CD14-positive monocyte (primary cell): ENCODE measurements around the gene ZDHHC11. TPM values are rescaled to one million over a fixed set of nuclear protein-coding genes. Genes with fewer than 3 reads are reported as not detected.
"Not testable (repeated sequence)": the region's sequence is repeated elsewhere in the genome, so short reads cannot be mapped to it uniquely, and the experiment has no call there.

Experiments used
- DNase-seq, 3 donors: peaks; one replicate each; pipeline ENCODE4 v3.0.0-alpha.2; 2011 to 2022
- H2AFZ ChIP-seq: 2 replicates; pipeline ENCODE4 v1.6.0; 2012; ENCODE audit warnings: mild to moderate bottlenecking, low read depth, low read length, inconsistent platforms; ENCODE audit not compliant: insufficient read depth, poor library complexity, severe bottlenecking
- H3K27ac ChIP-seq, 2 donors: 1 replicate in 1 of 2; 2 replicates in 1 of 2; pipeline ENCODE4 v1.5.1; 2012 to 2013; ENCODE audit warnings: low read length in 2 of 2, control low read depth in 1 of 2, inconsistent platforms in 1 of 2, low read depth in 1 of 2, mild to moderate bottlenecking in 1 of 2
- H3K27me3 ChIP-seq, 2 donors: one replicate each; pipeline versions ENCODE4 v1.6.0 to v1.6.1; 2011 to 2013; ENCODE audit warnings: low read length in 2 of 2; ENCODE audit not compliant: control insufficient read depth in 2 of 2, insufficient read depth in 2 of 2
- H3K36me3 ChIP-seq, 2 donors: replicated peaks in 1 of 2; 1 replicate in 1 of 2; 2 replicates in 1 of 2; pipeline versions ENCODE4 v1.5.1 to v1.6.1; 2012 to 2013; ENCODE audit warnings: low read length in 2 of 2, control low read depth in 1 of 2, inconsistent platforms in 1 of 2, mild to moderate bottlenecking in 1 of 2; ENCODE audit not compliant: insufficient read depth in 2 of 2, control insufficient read depth in 1 of 2
- H3K4me1 ChIP-seq, 2 donors: 1 replicate in 1 of 2; 2 replicates in 1 of 2; pipeline versions ENCODE4 v1.5.1 to v1.6.1; 2012 to 2013; ENCODE audit warnings: low read length in 2 of 2, control low read depth in 1 of 2, inconsistent platforms in 1 of 2, mild to moderate bottlenecking in 1 of 2, moderate library complexity in 1 of 2; ENCODE audit not compliant: insufficient read depth in 2 of 2, control insufficient read depth in 1 of 2
- H3K4me2 ChIP-seq: replicated peaks from 2 replicates; pipeline ENCODE3; 2012; ENCODE audit warnings: low read length, moderate library complexity, mild to moderate bottlenecking; ENCODE audit not compliant: poor library complexity, severe bottlenecking; ENCODE audit errors: extremely low read depth
- H3K4me3 ChIP-seq, 3 experiments: fragments of 200-600 bp in 1 of 3; sonication (generic) in 1 of 3; replicated peaks in 1 of 3; 1 replicate in 2 of 3; 2 replicates in 1 of 3; pipeline ENCODE4 v1.5.1; 2011 to 2013; ENCODE audit warnings: low read length in 3 of 3, mild to moderate bottlenecking in 3 of 3, control low read depth in 2 of 3, low read depth in 2 of 3, inconsistent platforms in 1 of 3, moderate library complexity in 1 of 3
- H3K79me2 ChIP-seq: 2 replicates; pipeline ENCODE4 v1.6.0; 2012; ENCODE audit warnings: mild to moderate bottlenecking, control low read depth, inconsistent platforms, low read length, moderate library complexity; ENCODE audit not compliant: insufficient read depth
- H3K9ac ChIP-seq: 2 replicates; pipeline ENCODE4 v1.6.0; 2017; ENCODE audit warnings: low read length, mild to moderate bottlenecking; ENCODE audit not compliant: insufficient read depth, poor library complexity, severe bottlenecking
- H3K9me3 ChIP-seq, 2 donors: replicated peaks in 1 of 2; 1 replicate in 1 of 2; 2 replicates in 1 of 2; pipeline versions ENCODE4 v1.5.1 to v1.6.1; 2012 to 2013; ENCODE audit warnings: low read length in 2 of 2, control low read depth in 1 of 2; ENCODE audit not compliant: control insufficient read depth in 1 of 2, insufficient read depth in 1 of 2
- H4K20me1 ChIP-seq: 2 replicates; pipeline ENCODE4 v1.6.0; 2012; ENCODE audit warnings: mild to moderate bottlenecking, low read length, control low read depth, moderate library complexity; ENCODE audit not compliant: insufficient read depth
- H3K27ac Mint-ChIP-seq, 7 donors: one replicate each; pipeline ENCODE4 v1.8.0; 2020; ENCODE audit warnings: mild to moderate bottlenecking in 7 of 7, mixed read lengths in 7 of 7, moderate library complexity in 6 of 7, inconsistent platforms in 2 of 7
- H3K27me3 Mint-ChIP-seq, 3 donors: one replicate each; pipeline ENCODE4 v1.8.0; 2021 to 2022; ENCODE audit warnings: low read depth in 3 of 3, mild to moderate bottlenecking in 3 of 3, mixed read lengths in 3 of 3, moderate library complexity in 3 of 3, inconsistent platforms in 1 of 3
- H3K36me3 Mint-ChIP-seq, 2 donors: one replicate each; pipeline ENCODE4 v1.8.0; 2020; ENCODE audit warnings: mixed read lengths in 2 of 2, inconsistent platforms in 1 of 2, mild to moderate bottlenecking in 1 of 2
- H3K4me1 Mint-ChIP-seq: one replicate; pipeline ENCODE4 v1.8.0; 2020; ENCODE audit warnings: mild to moderate bottlenecking, mixed read lengths
- H3K4me3 Mint-ChIP-seq, 2 donors: one replicate each; pipeline ENCODE4 v1.8.0; 2020; ENCODE audit warnings: mild to moderate bottlenecking in 2 of 2, mixed read lengths in 2 of 2, moderate library complexity in 1 of 2
- H3K9me3 Mint-ChIP-seq, 7 donors: one replicate each; pipeline ENCODE4 v1.8.0; 2020 to 2022; ENCODE audit warnings: mixed read lengths in 7 of 7, mild to moderate bottlenecking in 6 of 7, moderate library complexity in 6 of 7, inconsistent platforms in 2 of 7
- WGBS: methylation state at CpG from one replicate; pipeline ENCODE4 v1.1.5; 2013; ENCODE audit warnings: missing lambda C conversion rate; ENCODE audit not compliant: insufficient coverage; 5-methylcytosine and 5-hydroxymethylcytosine counted together
- intact Hi-C, 2 donors: fragments of 100-400 bp; cut with micrococcal nuclease; formaldehyde crosslinking; loops; one replicate each; pipeline versions ENCODE4 v1.15.0 to v1.15.1; 2023
- polyA plus RNA-seq, 3 donors: library from polyadenylated mRNA; depleted of rRNA in 1 of 3; unstranded in 2 of 3; stranded (reverse) in 1 of 3; fragments of 300-500 nt in 2 of 3; fragments of >200 nt in 1 of 3; fragmentation: Illumina TruSeq in 2 of 3; gene quantifications; 1 replicate in 2 of 3; 2 replicates in 1 of 3; pipeline ENCODE4 v1.2.3, GENCODE V29; 2012 to 2021

Gene ZDHHC11
- polyA plus RNA-seq, 3 donors = 1.8 TPM; not detected in 2

- H3K27ac ChIP-seq, H3K9me3 Mint-ChIP-seq, DNase-seq, H3K36me3 Mint-ChIP-seq, H3K27me3 Mint-ChIP-seq, H3K79me2 ChIP-seq, H3K27ac Mint-ChIP-seq, H3K4me1 Mint-ChIP-seq, H3K9me3 ChIP-seq, H3K27me3 ChIP-seq, H3K9ac ChIP-seq, H2AFZ ChIP-seq, H3K4me1 ChIP-seq, H3K4me3 Mint-ChIP-seq, H3K36me3 ChIP-seq, H4K20me1 ChIP-seq, H3K4me2 ChIP-seq, H3K4me3 ChIP-seq: not testable (repeated sequence)
- intact Hi-C loops = loop anchor here in 1 of 2 donors (5.0 kb wide), 1 partner anchor 79 kb away; no protein-coding TSS in a partner anchor
- 63% methylated on average over 9 of the region's 15 CpGs for WGBS
Observed at GRCh38 chr5:841531-842401, 9.0 kb downstream of the ZDHHC11 start.

DNA sequence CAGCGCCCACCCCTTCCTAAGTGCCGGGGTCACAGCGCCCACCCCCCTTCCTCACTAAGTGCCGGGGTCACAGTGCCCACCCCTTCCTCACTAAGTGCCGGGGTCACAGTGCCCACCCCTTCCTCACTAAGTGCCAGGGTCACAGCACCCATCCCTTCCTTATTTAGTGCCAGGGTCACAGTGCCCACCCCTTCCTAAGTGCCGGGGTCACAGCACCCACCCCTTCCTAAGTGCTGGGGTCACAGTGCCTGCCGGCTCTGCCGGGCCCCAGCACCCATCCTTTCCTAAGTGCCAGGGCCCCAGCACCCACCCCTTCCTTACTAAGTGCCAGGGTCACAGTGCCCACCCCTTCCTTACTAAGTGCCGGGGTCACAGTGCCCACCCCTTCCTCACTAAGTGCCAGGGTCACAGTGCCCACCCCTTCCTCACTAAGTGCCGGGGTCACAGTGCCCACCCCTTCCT, 9.8 kb downstream of the ZDHHC11 start:
- H3K27me3 ChIP-seq, H2AFZ ChIP-seq, H3K9ac ChIP-seq, H3K4me3 Mint-ChIP-seq, H3K36me3 ChIP-seq, H3K9me3 ChIP-seq, H3K4me1 ChIP-seq, H3K9me3 Mint-ChIP-seq, DNase-seq, H3K4me1 Mint-ChIP-seq, H4K20me1 ChIP-seq, H3K4me3 ChIP-seq, H3K79me2 ChIP-seq, H3K4me2 ChIP-seq, H3K27ac Mint-ChIP-seq, H3K27ac ChIP-seq, H3K36me3 Mint-ChIP-seq: not testable (repeated sequence)
- intact Hi-C loops = loop anchor here in 1 of 2 donors (5.0 kb wide), 1 partner anchor 79 kb away; no protein-coding TSS in a partner anchor
- WGBS = 95% methylated on average over 3 of the region's 10 CpGs
- peaks cover 2 to 12% (median 3%) of the 10 kb centered on the region in 3 donors for H3K27me3 Mint-ChIP-seq

GRCh38 chr5:840118-840973, 10.4 kb downstream of the ZDHHC11 start:
- not testable (repeated sequence) for H3K9me3 ChIP-seq, H3K79me2 ChIP-seq, H3K4me1 Mint-ChIP-seq, H3K4me1 ChIP-seq, H3K27ac Mint-ChIP-seq, H4K20me1 ChIP-seq, H3K36me3 Mint-ChIP-seq, H2AFZ ChIP-seq, H3K4me3 ChIP-seq, H3K4me3 Mint-ChIP-seq, H3K27me3 ChIP-seq, H3K36me3 ChIP-seq, H3K9me3 Mint-ChIP-seq, H3K4me2 ChIP-seq, DNase-seq, H3K9ac ChIP-seq, H3K27ac ChIP-seq
- peaks cover 2 to 12% (median 3%) of the 10 kb centered on the region in 3 donors for H3K27me3 Mint-ChIP-seq
- WGBS = 92% methylated on average over 18 of the region's 21 CpGs
- intact Hi-C loops = loop anchor here in 1 of 2 donors (5.0 kb wide), 1 partner anchor 78 kb away; no protein-coding TSS in a partner anchor

- H3K4me3 Mint-ChIP-seq, H3K9me3 ChIP-seq, intact Hi-C loops, DNase-seq, H3K36me3 Mint-ChIP-seq, H3K36me3 ChIP-seq, H3K4me2 ChIP-seq, H3K27ac ChIP-seq, H3K4me3 ChIP-seq, H3K9ac ChIP-seq, H3K27me3 ChIP-seq, H3K79me2 ChIP-seq, H4K20me1 ChIP-seq, H3K4me1 Mint-ChIP-seq, H3K27ac Mint-ChIP-seq, H2AFZ ChIP-seq, H3K4me1 ChIP-seq, H3K9me3 Mint-ChIP-seq: not testable (repeated sequence)
- peaks cover 0 to 13% (median 2%) of the 10 kb centered on the region in 3 donors for H3K27me3 Mint-ChIP-seq
- WGBS = 94% methylated on average over 9 of the region's 10 CpGs
Observed at GRCh38 chr5:838431-838851, 12.3 kb downstream of the ZDHHC11 start.
